Measurements from ENCODE around the gene NME3. TPM values are rescaled to one million over a fixed set of nuclear protein-coding genes. Genes with fewer than 3 reads are reported as not detected.
A peak's percentile ranks its signal among the peaks of the same experiment; 100 is the strongest.

Gene NME3
- total and polyA plus RNA-seq, 9 of the 15 experiments (the other 6 are each of a cell fraction or from before 2014, with no cell fraction given) = 0.68 to 76.3 (median 11.5) TPM

- peaks cover 20 to 96% of the 10 kb centered on the region in 2 experiments; a peak in 4 of 5 replicates for H3K4me1 ChIP-seq (replicated peaks in 1 of 2; ENCODE audit: control insufficient read depth in 2 of 2, insufficient read depth in 2 of 2, low read length in 2 of 2)
- POLR2A ChIA-PET = interaction anchor here (0.6 to 4.3 kb wide), 7 partner anchors 9 to 385 kb away, joined by 3 to 35 read pairs (median 5); partner anchors contain the start of genes FAHD1, HAGH, NUBP2 and RPS2
- H3K9me3 ChIP-seq (replicated peaks; ENCODE audit: control insufficient read depth, insufficient read depth, low read depth, low read length) = no peaks in the 10 kb centered on the region
- H3K9ac ChIP-seq (ENCODE audit: insufficient read depth in 1 of 2, low read depth in 2 of 2, low read length in 2 of 2) = peak overlapping the region; percentile 93 to 95; a peak in 3 of 4 replicates
- H3K27ac ChIP-seq (ENCODE audit: extremely low read depth, low read depth, low read length) = peak overlapping the region; percentile 96
- peaks cover 2% of the 10 kb centered on the region for H3K9me1 ChIP-seq (ENCODE audit: control insufficient read depth, insufficient read depth, low read length)
- BruUV-seq (replicated peaks) = no TSS peak
- CTCF ChIA-PET (ENCODE audit: low intra/inter-chr PET ratio) = no interaction called here
- H3K4me2 ChIP-seq (ENCODE audit: insufficient read depth, low read length) = peak overlapping the region; percentile 98
- intact Hi-C loops (cut with micrococcal nuclease) = no loop called here
- FAIRE-seq (no peak), DNase-seq (ENCODE audit: extremely low read depth in 1 of 4, low spot score in 3 of 4) (peak in 2 of 4 experiments; percentile 43 to 54), ATAC-seq (peak; percentile 5)
- WGBS (ENCODE audit: insufficient coverage, low coverage, missing lambda C conversion rate) = 12% methylated on average over 56 of the region's 81 CpGs
- in situ Hi-C loops (cut with MboI) = no loop called here
- peaks cover 51% of the 10 kb centered on the region for H3K79me2 ChIP-seq (ENCODE audit: control insufficient read depth, insufficient read depth, low read length)
- H3K36me3 ChIP-seq (ENCODE audit: control insufficient read depth, insufficient read depth, low read length) = peaks cover 69% of the 10 kb centered on the region; the same call in 2 of the 3 replicates
- H4K20me1 ChIP-seq (replicated peaks; ENCODE audit: control insufficient read depth, insufficient read depth, low read length) = peaks cover 8% of the 10 kb centered on the region; the same call in 1 of the 2 replicates
- no peak overlapping the region for H2AFZ ChIP-seq (ENCODE audit: low read depth, low read length)
- H3K27me3 ChIP-seq (ENCODE audit: control insufficient read depth in 2 of 2, insufficient read depth in 2 of 2, low read length in 2 of 2) = no peaks in the 10 kb centered on the region
- peak overlapping the region; percentile 96 for H3K4me3 ChIP-seq
- TF ChIP-seq HMGN3 (IDR thresholded peaks at IDR 0.05; ENCODE audit: borderline replicate concordance, extremely low read depth, insufficient read length, low read depth, low read length) = peak; percentile 64
- peak; percentile 25 for TF ChIP-seq TBP (optimal IDR thresholded peaks at IDR 0.05; ENCODE audit: low read depth, low read length)
- peak; percentile 87 for TF ChIP-seq ZBTB33 (CRISPR knock-in tag; IDR thresholded peaks at IDR 0.05)
- no peak for TF ChIP-seq ZNF395 (CRISPR knock-in tag; IDR thresholded peaks at IDR 0.05)
- peak; percentile 28; the same call in 1 of the 2 replicates for TF ChIP-seq SP1 (CRISPR knock-in tag; IDR thresholded peaks at IDR 0.05)
- TF ChIP-seq HDAC1 (IDR thresholded peaks at IDR 0.05) = peak in 1 of 2 experiments; percentile 14; a peak in 1 of 4 replicates
- TF ChIP-seq PHF8 (IDR thresholded peaks at IDR 0.05; ENCODE audit: borderline replicate concordance, low read length) = 0 out of 2 replicates have a peak, but pooled peaks have one; percentile 3
- TF ChIP-seq, protein P1, sequence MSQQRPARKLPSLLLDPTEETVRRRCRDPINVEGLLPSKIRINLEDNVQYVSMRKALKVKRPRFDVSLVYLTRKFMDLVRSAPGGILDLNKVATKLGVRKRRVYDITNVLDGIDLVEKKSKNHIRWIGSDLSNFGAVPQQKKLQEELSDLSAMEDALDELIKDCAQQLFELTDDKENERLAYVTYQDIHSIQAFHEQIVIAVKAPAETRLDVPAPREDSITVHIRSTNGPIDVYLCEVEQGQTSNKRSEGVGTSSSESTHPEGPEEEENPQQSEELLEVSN (IDR thresholded peaks at IDR 0.05; ENCODE audit: borderline replicate concordance in 1 of 2, extremely low read depth in 1 of 2, insufficient read depth in 1 of 2, insufficient read length in 1 of 2, low read depth in 1 of 2, low read length in 1 of 2, poor library complexity in 1 of 2, severe bottlenecking in 1 of 2) = peak in 1 of 2 experiments; percentile 20
- TF ChIP-seq RBM22 (IDR thresholded peaks at IDR 0.05; ENCODE audit: low read depth, low read length, poor library complexity, severe bottlenecking) = peak; percentile 97
- TF ChIP-seq NRF1 (conservative IDR thresholded peaks at IDR 0.05 in 1 of 2, IDR thresholded peaks at IDR 0.05 in 1 of 2) = peak; percentile 5 to 27; a peak in 2 of 4 replicates
- 0 out of 2 replicates have a peak, but pooled peaks have one; percentile 2 for TF ChIP-seq CREM (IDR thresholded peaks at IDR 0.05; ENCODE audit: low read depth)
- TF ChIP-seq NFIC (IDR thresholded peaks at IDR 0.05) = peak; percentile 89
- TF ChIP-seq CBFA2T3 (IDR thresholded peaks at IDR 0.05) = no peak
- 0 out of 2 replicates have a peak, but pooled peaks have one; percentile 24 for TF ChIP-seq ELF4 (CRISPR knock-in tag; IDR thresholded peaks at IDR 0.05)
Measured at GRCh38 chr16:1770328-1771187, 785 bp downstream of the NME3 start.
